Measurements from ENCODE around the gene ANKRD29. TPM values are rescaled to one million over a fixed set of nuclear protein-coding genes. Genes with fewer than 3 reads are reported as not detected.

The ANKRD29 gene
- total and polyA plus RNA-seq, 2 experiments from 2014 or later = 6.6 to 36.6 TPM

DNA sequence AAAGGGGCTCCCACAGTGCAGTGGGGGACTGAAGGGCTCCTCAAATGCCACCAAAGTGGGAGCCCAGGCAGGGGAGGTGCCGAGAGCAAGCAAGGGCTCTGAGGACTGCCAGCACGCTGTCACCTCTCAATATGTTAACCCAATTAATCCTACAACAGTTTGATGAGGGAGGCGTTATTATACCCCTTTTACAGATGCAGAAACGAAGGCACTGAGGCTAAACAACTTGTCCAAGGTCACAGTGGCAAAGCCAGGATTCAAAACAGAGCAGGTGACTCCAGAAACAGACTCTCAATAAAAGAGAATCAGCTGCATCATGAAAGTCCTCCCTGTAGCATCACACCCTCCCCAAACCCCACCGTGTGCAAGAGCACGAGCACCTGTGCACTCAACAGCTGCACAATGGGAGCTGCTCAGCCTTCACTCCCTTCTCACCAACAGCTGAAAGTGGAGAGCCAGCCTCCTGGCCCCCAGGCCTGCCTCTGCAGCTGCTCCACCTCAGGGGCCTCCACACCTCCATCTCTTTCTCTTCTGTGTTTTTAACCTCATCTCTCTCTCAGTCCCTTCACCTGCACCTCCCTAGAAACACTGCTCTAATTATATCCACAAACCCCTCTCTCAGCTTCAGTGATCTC lies 84.5 kb downstream of the ANKRD29 start:
- Histone ChIP-seq H3K27ac (ENCODE audit: low read depth) (no peak overlapping the region), H3K36me3 (ENCODE audit: insufficient read depth) (no peaks in the 10 kb centered on the region), H3K79me2 (replicated peaks; ENCODE audit: insufficient read depth) (peaks cover 67% of the 10 kb centered on the region), H3K27me3 (ENCODE audit: insufficient read depth) (no peaks in the 10 kb centered on the region), H3K4me2 (no peak overlapping the region), H3F3A (replicated peaks; ENCODE audit: low read depth) (no peaks in the 10 kb centered on the region), H3K9me2 (ENCODE audit: insufficient read depth) (no peaks in the 10 kb centered on the region), H4K20me1 (replicated peaks; ENCODE audit: insufficient read depth) (peaks cover 19% of the 10 kb centered on the region), H3K4me3 (no peak overlapping the region), H2AFZ (no peak overlapping the region), H3K4me1 (ENCODE audit: insufficient read depth) (peaks cover 9% of the 10 kb centered on the region)
- Mint-ChIP-seq H3K9me3 (no peaks in the 10 kb centered on the region), H3K27me3 (ENCODE audit: insufficient read depth, low read depth, poor library complexity) (no peaks in the 10 kb centered on the region), H3K4me3 (no peak overlapping the region), H3K27ac (peak overlapping the region; percentile 7; the same call in 1 of the 2 replicates), H3K36me3 (ENCODE audit: low read depth) (peaks cover 28% of the 10 kb centered on the region), H3K4me1 (peaks cover 23% of the 10 kb centered on the region)
- DNase-seq (ENCODE audit: low spot score) = no peak
- TF ChIP-seq JUNB (IDR thresholded peaks at IDR 0.05; ENCODE audit: unreplicated experiment) (no peak), ZNF331 (CRISPR knock-in tag; IDR thresholded peaks at IDR 0.05; ENCODE audit: low read depth) (no peak), EZH2 (IDR thresholded peaks at IDR 0.05; ENCODE audit: low read depth, unreplicated experiment) (no peak), EZH2phosphoT487 (IDR thresholded peaks at IDR 0.05; ENCODE audit: unreplicated experiment) (no peak), ZNF114 (CRISPR knock-in tag; IDR thresholded peaks at IDR 0.05) (no peak), POLR2AphosphoS5 (IDR thresholded peaks at IDR 0.05; ENCODE audit: low read depth) (no peak), NANOG (IDR thresholded peaks at IDR 0.05; ENCODE audit: borderline replicate concordance) (no peak), CREB1 (CRISPR knock-in tag; IDR thresholded peaks at IDR 0.05; ENCODE audit: low read depth) (no peak), STAT1 (IDR thresholded peaks at IDR 0.05; ENCODE audit: unreplicated experiment) (no peak)
- TF ChIP-seq, protein P1, sequence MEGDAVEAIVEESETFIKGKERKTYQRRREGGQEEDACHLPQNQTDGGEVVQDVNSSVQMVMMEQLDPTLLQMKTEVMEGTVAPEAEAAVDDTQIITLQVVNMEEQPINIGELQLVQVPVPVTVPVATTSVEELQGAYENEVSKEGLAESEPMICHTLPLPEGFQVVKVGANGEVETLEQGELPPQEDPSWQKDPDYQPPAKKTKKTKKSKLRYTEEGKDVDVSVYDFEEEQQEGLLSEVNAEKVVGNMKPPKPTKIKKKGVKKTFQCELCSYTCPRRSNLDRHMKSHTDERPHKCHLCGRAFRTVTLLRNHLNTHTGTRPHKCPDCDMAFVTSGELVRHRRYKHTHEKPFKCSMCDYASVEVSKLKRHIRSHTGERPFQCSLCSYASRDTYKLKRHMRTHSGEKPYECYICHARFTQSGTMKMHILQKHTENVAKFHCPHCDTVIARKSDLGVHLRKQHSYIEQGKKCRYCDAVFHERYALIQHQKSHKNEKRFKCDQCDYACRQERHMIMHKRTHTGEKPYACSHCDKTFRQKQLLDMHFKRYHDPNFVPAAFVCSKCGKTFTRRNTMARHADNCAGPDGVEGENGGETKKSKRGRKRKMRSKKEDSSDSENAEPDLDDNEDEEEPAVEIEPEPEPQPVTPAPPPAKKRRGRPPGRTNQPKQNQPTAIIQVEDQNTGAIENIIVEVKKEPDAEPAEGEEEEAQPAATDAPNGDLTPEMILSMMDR (conservative IDR thresholded peaks at IDR 0.05; ENCODE audit: low read depth in 2 of 2) = no peak
- TF ChIP-seq, protein P2, sequence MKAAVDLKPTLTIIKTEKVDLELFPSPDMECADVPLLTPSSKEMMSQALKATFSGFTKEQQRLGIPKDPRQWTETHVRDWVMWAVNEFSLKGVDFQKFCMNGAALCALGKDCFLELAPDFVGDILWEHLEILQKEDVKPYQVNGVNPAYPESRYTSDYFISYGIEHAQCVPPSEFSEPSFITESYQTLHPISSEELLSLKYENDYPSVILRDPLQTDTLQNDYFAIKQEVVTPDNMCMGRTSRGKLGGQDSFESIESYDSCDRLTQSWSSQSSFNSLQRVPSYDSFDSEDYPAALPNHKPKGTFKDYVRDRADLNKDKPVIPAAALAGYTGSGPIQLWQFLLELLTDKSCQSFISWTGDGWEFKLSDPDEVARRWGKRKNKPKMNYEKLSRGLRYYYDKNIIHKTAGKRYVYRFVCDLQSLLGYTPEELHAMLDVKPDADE (IDR thresholded peaks at IDR 0.05) = no peak
- TF ChIP-seq, protein P3, sequence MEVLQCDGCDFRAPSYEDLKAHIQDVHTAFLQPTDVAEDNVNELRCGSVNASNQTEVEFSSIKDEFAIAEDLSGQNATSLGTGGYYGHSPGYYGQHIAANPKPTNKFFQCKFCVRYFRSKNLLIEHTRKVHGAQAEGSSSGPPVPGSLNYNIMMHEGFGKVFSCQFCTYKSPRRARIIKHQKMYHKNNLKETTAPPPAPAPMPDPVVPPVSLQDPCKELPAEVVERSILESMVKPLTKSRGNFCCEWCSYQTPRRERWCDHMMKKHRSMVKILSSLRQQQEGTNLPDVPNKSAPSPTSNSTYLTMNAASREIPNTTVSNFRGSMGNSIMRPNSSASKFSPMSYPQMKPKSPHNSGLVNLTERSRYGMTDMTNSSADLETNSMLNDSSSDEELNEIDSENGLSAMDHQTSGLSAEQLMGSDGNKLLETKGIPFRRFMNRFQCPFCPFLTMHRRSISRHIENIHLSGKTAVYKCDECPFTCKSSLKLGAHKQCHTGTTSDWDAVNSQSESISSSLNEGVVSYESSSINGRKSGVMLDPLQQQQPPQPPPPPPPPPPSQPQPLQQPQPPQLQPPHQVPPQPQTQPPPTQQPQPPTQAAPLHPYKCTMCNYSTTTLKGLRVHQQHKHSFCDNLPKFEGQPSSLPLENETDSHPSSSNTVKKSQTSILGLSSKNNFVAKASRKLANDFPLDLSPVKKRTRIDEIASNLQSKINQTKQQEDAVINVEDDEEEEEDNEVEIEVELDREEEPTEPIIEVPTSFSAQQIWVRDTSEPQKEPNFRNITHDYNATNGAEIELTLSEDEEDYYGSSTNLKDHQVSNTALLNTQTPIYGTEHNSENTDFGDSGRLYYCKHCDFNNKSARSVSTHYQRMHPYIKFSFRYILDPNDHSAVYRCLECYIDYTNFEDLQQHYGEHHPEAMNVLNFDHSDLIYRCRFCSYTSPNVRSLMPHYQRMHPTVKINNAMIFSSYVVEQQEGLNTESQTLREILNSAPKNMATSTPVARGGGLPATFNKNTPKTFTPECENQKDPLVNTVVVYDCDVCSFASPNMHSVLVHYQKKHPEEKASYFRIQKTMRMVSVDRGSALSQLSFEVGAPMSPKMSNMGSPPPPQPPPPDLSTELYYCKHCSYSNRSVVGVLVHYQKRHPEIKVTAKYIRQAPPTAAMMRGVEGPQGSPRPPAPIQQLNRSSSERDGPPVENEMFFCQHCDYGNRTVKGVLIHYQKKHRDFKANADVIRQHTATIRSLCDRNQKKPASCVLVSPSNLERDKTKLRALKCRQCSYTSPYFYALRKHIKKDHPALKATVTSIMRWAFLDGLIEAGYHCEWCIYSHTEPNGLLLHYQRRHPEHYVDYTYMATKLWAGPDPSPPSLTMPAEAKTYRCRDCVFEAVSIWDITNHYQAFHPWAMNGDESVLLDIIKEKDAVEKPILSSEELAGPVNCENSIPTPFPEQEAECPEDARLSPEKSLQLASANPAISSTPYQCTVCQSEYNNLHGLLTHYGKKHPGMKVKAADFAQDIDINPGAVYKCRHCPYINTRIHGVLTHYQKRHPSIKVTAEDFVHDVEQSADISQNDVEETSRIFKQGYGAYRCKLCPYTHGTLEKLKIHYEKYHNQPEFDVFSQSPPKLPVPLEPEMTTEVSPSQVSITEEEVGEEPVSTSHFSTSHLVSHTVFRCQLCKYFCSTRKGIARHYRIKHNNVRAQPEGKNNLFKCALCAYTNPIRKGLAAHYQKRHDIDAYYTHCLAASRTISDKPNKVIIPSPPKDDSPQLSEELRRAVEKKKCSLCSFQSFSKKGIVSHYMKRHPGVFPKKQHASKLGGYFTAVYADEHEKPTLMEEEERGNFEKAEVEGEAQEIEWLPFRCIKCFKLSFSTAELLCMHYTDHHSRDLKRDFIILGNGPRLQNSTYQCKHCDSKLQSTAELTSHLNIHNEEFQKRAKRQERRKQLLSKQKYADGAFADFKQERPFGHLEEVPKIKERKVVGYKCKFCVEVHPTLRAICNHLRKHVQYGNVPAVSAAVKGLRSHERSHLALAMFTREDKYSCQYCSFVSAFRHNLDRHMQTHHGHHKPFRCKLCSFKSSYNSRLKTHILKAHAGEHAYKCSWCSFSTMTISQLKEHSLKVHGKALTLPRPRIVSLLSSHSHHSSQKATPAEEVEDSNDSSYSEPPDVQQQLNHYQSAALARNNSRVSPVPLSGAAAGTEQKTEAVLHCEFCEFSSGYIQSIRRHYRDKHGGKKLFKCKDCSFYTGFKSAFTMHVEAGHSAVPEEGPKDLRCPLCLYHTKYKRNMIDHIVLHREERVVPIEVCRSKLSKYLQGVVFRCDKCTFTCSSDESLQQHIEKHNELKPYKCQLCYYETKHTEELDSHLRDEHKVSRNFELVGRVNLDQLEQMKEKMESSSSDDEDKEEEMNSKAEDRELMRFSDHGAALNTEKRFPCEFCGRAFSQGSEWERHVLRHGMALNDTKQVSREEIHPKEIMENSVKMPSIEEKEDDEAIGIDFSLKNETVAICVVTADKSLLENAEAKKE (CRISPR knock-in tag; IDR thresholded peaks at IDR 0.05) = no peak
- TF ChIP-seq, protein P4, sequence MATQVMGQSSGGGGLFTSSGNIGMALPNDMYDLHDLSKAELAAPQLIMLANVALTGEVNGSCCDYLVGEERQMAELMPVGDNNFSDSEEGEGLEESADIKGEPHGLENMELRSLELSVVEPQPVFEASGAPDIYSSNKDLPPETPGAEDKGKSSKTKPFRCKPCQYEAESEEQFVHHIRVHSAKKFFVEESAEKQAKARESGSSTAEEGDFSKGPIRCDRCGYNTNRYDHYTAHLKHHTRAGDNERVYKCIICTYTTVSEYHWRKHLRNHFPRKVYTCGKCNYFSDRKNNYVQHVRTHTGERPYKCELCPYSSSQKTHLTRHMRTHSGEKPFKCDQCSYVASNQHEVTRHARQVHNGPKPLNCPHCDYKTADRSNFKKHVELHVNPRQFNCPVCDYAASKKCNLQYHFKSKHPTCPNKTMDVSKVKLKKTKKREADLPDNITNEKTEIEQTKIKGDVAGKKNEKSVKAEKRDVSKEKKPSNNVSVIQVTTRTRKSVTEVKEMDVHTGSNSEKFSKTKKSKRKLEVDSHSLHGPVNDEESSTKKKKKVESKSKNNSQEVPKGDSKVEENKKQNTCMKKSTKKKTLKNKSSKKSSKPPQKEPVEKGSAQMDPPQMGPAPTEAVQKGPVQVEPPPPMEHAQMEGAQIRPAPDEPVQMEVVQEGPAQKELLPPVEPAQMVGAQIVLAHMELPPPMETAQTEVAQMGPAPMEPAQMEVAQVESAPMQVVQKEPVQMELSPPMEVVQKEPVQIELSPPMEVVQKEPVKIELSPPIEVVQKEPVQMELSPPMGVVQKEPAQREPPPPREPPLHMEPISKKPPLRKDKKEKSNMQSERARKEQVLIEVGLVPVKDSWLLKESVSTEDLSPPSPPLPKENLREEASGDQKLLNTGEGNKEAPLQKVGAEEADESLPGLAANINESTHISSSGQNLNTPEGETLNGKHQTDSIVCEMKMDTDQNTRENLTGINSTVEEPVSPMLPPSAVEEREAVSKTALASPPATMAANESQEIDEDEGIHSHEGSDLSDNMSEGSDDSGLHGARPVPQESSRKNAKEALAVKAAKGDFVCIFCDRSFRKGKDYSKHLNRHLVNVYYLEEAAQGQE (IDR thresholded peaks at IDR 0.05; ENCODE audit: unreplicated experiment) = no peak
- no peak for ATAC-seq
